Measurements from ENCODE around the gene ROBO1.

ROBO1 gene

GRCh38 chr3:79039192-79039591, 728.6 kb downstream of the ROBO1 start:
- TF ChIP-seq, protein P1, sequence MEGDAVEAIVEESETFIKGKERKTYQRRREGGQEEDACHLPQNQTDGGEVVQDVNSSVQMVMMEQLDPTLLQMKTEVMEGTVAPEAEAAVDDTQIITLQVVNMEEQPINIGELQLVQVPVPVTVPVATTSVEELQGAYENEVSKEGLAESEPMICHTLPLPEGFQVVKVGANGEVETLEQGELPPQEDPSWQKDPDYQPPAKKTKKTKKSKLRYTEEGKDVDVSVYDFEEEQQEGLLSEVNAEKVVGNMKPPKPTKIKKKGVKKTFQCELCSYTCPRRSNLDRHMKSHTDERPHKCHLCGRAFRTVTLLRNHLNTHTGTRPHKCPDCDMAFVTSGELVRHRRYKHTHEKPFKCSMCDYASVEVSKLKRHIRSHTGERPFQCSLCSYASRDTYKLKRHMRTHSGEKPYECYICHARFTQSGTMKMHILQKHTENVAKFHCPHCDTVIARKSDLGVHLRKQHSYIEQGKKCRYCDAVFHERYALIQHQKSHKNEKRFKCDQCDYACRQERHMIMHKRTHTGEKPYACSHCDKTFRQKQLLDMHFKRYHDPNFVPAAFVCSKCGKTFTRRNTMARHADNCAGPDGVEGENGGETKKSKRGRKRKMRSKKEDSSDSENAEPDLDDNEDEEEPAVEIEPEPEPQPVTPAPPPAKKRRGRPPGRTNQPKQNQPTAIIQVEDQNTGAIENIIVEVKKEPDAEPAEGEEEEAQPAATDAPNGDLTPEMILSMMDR (IDR thresholded peaks at IDR 0.05; ENCODE audit: low read depth, low read length): no peak
- no peak overlapping the region for H3K4me3 ChIP-seq (ENCODE audit: low read depth, low read length)

- TF ChIP-seq, protein P1 (IDR thresholded peaks at IDR 0.05; ENCODE audit: low read depth, low read length): no peak
- no peak overlapping the region for H3K4me3 ChIP-seq (ENCODE audit: low read depth, low read length)
Observed at GRCh38 chr3:79038636-79039035, 729.2 kb downstream of the ROBO1 start.

- no peak overlapping the region for H3K4me3 ChIP-seq (ENCODE audit: low read depth, low read length)
- TF ChIP-seq, protein P1 (IDR thresholded peaks at IDR 0.05; ENCODE audit: low read depth, low read length): no peak
Observed at GRCh38 chr3:79038057-79038456, 729.7 kb downstream of the ROBO1 start.

DNA sequence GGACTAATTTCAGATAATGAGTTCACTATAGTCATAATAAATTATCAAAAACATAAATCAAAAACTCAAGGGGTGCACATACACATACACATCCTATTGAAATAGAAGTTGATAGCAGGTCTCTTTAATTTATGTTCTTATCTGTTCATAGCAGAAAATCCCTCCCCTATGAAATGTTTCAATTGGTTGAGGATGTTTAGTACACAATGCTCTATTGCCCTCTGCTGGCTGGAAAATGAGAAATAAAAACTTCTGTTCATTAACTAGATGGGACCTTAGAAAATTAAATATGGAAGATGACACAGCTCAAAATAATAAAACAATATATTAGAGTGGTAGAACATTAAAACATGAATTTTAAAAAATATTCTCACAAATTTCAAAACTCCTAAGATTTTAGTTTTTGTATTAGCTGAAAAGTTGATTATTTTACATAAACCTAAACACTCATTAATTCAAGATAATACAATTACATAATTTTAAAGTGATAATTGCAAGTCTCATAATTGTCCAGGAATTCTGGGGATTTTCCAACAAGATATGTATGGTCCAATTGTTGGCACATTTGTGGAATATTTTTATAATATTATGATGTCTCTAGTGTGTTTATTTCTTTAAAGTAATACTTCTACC, 735.0 kb downstream of the ROBO1 start:
- TF ChIP-seq, protein P1 (IDR thresholded peaks at IDR 0.05; ENCODE audit: low read depth, low read length): peak; percentile 16; the same call in 1 of the 2 replicates
- H3K4me3 ChIP-seq (ENCODE audit: low read depth, low read length): no peak overlapping the region

GRCh38 chr3:79030157-79030556, 737.6 kb downstream of the ROBO1 start:
- no peak overlapping the region for H3K4me3 ChIP-seq (ENCODE audit: low read depth, low read length)
- TF ChIP-seq, protein P1 (IDR thresholded peaks at IDR 0.05; ENCODE audit: low read depth, low read length): no peak

DNA sequence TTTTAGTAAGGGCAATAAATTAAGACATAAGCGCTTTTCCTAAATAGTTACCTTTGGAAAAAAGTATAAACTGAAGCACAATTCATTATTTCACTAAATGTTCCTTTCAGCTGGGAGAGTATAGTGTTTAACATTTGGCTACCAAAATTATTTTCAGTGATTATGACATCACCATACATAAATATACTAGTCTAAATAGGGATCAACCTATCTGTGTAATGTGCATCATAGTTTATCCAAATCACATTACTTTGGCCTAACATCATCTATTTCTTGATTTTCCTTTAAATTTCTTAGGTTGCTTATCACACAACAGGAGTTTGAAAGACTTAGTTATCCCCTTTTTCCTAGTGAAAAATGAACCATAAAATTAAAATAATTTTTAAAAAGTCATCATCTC, 738.9 kb downstream of the ROBO1 start:
- TF ChIP-seq, protein P1 (IDR thresholded peaks at IDR 0.05; ENCODE audit: low read depth, low read length): no peak

GRCh38 chr3:79027593-79027992, 740.2 kb downstream of the ROBO1 start:
- H3K4me3 ChIP-seq (ENCODE audit: low read depth, low read length): no peak overlapping the region
- TF ChIP-seq, protein P1 (IDR thresholded peaks at IDR 0.05; ENCODE audit: low read depth, low read length): no peak

More for the DNA sequence above, 738.9 kb downstream of the ROBO1 start:
- no peak overlapping the region for H3K4me3 ChIP-seq (ENCODE audit: low read depth, low read length)
